Spleen (tissue), 11 donors: ENCODE results near the gene PRKACA. TPM values are rescaled to one million over a fixed set of nuclear protein-coding genes. Genes with fewer than 3 reads are reported as not detected.

Source experiments
- DNase-seq: peaks from one replicate; pipeline ENCODE4 v3.0.0-alpha.2; 2020
- H3K27ac ChIP-seq, 8 donors: fragments of 200-600 bp; sonication (generic) in 7 of 8; 1 replicate in 4 of 8; 2 replicates in 4 of 8; pipeline versions ENCODE4 v1.5.0 to v1.8.0; 2016 to 2021; ENCODE audit warnings: inconsistent platforms in 4 of 8, mild to moderate bottlenecking in 4 of 8, moderate library complexity in 1 of 8
- H3K27me3 ChIP-seq, 7 donors: fragments of 200-600 bp; sonication (generic) in 6 of 7; replicated peaks in 1 of 7; 1 replicate in 4 of 7; 2 replicates in 3 of 7; pipeline versions ENCODE4 v1.5.0 to v1.8.0; 2016 to 2021; ENCODE audit warnings: inconsistent platforms in 3 of 7, mild to moderate bottlenecking in 1 of 7
- H3K36me3 ChIP-seq, 6 donors: fragments of 200-600 bp; sonication (generic) in 5 of 6; 1 replicate in 4 of 6; 2 replicates in 2 of 6; pipeline versions ENCODE4 v1.5.0 to v1.8.0; 2016 to 2021; ENCODE audit warnings: inconsistent platforms in 2 of 6
- H3K4me1 ChIP-seq, 6 donors: fragments of 200-600 bp; sonication (generic) in 5 of 6; 1 replicate in 3 of 6; 2 replicates in 3 of 6; pipeline versions ENCODE4 v1.5.0 to v1.8.0; 2016 to 2021; ENCODE audit warnings: inconsistent platforms in 3 of 6
- H3K4me3 ChIP-seq, 8 donors: fragments of 200-600 bp; sonication (generic) in 7 of 8; 1 replicate in 4 of 8; 2 replicates in 4 of 8; pipeline versions ENCODE4 v1.5.0 to v1.8.0; 2016 to 2021; ENCODE audit warnings: inconsistent platforms in 4 of 8, mild to moderate bottlenecking in 4 of 8, moderate library complexity in 2 of 8
- H3K9me3 ChIP-seq, 8 donors: fragments of 200-600 bp; sonication (generic) in 7 of 8; 1 replicate in 4 of 8; 2 replicates in 4 of 8; pipeline versions ENCODE4 v1.5.0 to v1.8.0; 2016 to 2021; ENCODE audit warnings: inconsistent platforms in 4 of 8
- POLR2A ChIP-seq, 3 donors: fragments of 450-650 bp; IDR thresholded peaks; one replicate each; pipeline ENCODE4 v1.5.1; 2017; ENCODE audit warnings: antibody characterized with exemption in 3 of 3, mild to moderate bottlenecking in 1 of 3
- POLR2AphosphoS5 ChIP-seq, 3 donors: sonication (generic); formaldehyde crosslinking; IDR thresholded peaks; one replicate each; pipeline ENCODE4 v1.5.1; 2017; ENCODE audit warnings: antibody characterized with exemption in 3 of 3
- whole genome bisulfite sequencing, 5 donors: extraction: QIAGEN DNeasy Blood & Tissue Kit in 3 of 5; methylation state at CpG; one replicate each; pipeline versions ENCODE4 v1.1.5 to v1.1.7; 2013 to 2018; 5-methylcytosine and 5-hydroxymethylcytosine counted together
- intact Hi-C: fragments of 100-400 bp; cut with DNase I; formaldehyde crosslinking; loops from one replicate; pipeline ENCODE4 v1.15.0; 2023; ENCODE audit warnings: low total_unique reads
- polyA plus RNA-seq, 3 donors: library from polyadenylated mRNA; stranded (reverse); fragments of 200-250 nt; gene quantifications; one replicate each; pipeline ENCODE4 v1.2.1, GENCODE V29; 2013
- total RNA-seq, 7 donors: library from RNA; depleted of rRNA in 3 of 7; stranded (reverse); fragments of >200 nt in 3 of 7; fragmentation: NEBNext Ultra II Directional in 4 of 7; extraction: Animal tissue kit (Norgen Biotek cat#: 25700) in 4 of 7; gene quantifications; one replicate each; pipeline versions ENCODE4 v1.1.0 to v1.2.1, GENCODE V29; 2016 to 2021
- TF ChIP-seq, protein P1 (sequence below), 11 experiments: fragments of 200-600 bp in 7 of 11; fragments of 450-650 bp in 4 of 11; sonication (generic) in 4 of 11; IDR thresholded peaks in 8 of 11; conservative IDR thresholded peaks in 3 of 11; 1 replicate in 7 of 11; 2 replicates in 4 of 11; pipeline versions ENCODE4 v1.4.0 to v1.8.0; 2016 to 2021; ENCODE audit warnings: antibody characterized with exemption in 11 of 11, inconsistent platforms in 4 of 11, mild to moderate bottlenecking in 1 of 11
- donor health status: healthy with polysubstance abuse.
- donor health status: DM: no; HTN: no; CAD: no; lungs with moderate emphysema.
- donor health status: DM: no; HTN: no; CAD: no.
- donor health status: Bipolar disorder and iron deficiency.
- donor health status: healthy.
- donor health status: DM: no; HTN: no; CAD: no.
- donor health status: DM: yes; HTN: yes; CAD: no.

The PRKACA gene
- total and polyA plus RNA-seq, 10 donors, result 26.6 to 256 (median 109) TPM

GRCh38 chr19:14112051-14112808 is 5.3 kb downstream of the PRKACA start:
- Histone ChIP-seq H3K36me3 (peaks cover 0 to 31% (median 2%) of the 10 kb centered on the region in 6 donors), H3K27me3 (no peaks in the 10 kb centered on the region), H3K4me3 (peak overlapping the region in 7 of 8 donors; percentile 8 to 67 (median 38)), H3K27ac (peak overlapping the region; percentile 74 to 99 (median 92)), H3K4me1 (peaks cover 29 to 97% (median 67%) of the 10 kb centered on the region in 6 donors), H3K9me3 (no peaks in the 10 kb centered on the region)
- 50 to 74% (median 66%) methylated on average over 11 to 12 of the region's 12 CpGs for WGBS, 5 donors
- peak; percentile 79 for DNase-seq
- intact Hi-C loops, result no loop called here
- TF ChIP-seq POLR2A (IDR thresholded peaks at IDR 0.05) (no peak), POLR2AphosphoS5 (IDR thresholded peaks at IDR 0.05) (no peak)
- TF ChIP-seq, protein P1, sequence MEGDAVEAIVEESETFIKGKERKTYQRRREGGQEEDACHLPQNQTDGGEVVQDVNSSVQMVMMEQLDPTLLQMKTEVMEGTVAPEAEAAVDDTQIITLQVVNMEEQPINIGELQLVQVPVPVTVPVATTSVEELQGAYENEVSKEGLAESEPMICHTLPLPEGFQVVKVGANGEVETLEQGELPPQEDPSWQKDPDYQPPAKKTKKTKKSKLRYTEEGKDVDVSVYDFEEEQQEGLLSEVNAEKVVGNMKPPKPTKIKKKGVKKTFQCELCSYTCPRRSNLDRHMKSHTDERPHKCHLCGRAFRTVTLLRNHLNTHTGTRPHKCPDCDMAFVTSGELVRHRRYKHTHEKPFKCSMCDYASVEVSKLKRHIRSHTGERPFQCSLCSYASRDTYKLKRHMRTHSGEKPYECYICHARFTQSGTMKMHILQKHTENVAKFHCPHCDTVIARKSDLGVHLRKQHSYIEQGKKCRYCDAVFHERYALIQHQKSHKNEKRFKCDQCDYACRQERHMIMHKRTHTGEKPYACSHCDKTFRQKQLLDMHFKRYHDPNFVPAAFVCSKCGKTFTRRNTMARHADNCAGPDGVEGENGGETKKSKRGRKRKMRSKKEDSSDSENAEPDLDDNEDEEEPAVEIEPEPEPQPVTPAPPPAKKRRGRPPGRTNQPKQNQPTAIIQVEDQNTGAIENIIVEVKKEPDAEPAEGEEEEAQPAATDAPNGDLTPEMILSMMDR (IDR thresholded peaks at IDR 0.05 in 8 of 11, conservative IDR thresholded peaks at IDR 0.05 in 3 of 11), result no peak

DNA sequence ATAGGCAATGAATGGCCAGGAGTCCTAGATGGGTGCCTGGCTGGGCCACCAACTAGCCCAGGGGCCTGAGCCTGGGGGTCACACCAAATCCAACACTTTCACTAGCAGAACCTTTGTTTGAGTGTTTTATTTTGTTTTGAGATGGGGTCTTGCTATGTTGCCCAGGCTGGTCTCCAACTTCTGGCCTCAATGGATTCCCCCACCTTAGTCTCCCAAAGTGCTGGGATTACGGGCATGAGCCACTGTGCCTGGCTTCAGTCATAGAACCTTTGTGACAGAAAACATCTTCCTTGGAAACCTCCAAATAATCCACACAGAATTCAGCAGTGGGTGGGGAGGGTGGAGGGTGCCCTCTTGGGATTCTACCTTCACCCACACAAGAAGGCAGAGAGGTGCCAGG is 6.1 kb downstream of the PRKACA start:
- intact Hi-C loops, result no loop called here

DNA sequence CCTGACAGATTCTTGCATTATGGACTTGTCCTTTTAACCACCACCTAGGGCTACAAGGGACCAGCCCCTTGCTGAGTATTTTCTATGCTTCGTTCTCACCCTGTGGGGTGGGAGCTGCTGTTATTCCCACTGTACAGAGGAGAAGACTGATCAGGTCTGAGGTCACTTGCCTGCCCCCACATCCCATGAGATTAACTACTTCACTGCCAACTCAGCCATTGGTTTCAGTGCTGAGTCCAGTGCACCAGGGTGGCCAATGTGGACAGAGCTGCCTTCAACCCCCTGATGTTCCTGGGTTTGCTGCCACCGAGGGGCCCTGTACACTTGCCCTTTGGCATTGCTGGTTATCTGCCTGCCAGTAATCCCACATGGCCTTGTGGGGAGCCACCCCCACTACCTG is 6.9 kb downstream of the PRKACA start:
- H3K4me1 ChIP-seq, result peaks cover 19 to 88% (median 58%) of the 10 kb centered on the region in 6 donors
- no peak for TF ChIP-seq POLR2AphosphoS5 (IDR thresholded peaks at IDR 0.05)
- TF ChIP-seq POLR2A (IDR thresholded peaks at IDR 0.05), result no peak
- TF ChIP-seq, protein P1 (IDR thresholded peaks at IDR 0.05 in 8 of 11, conservative IDR thresholded peaks at IDR 0.05 in 3 of 11), result no peak
- H3K27ac ChIP-seq, result peak overlapping the region in 5 of 8 donors; percentile 90 to 99 (median 97)
- peak overlapping the region in 4 of 8 donors; percentile 18 to 67 (median 54) for H3K4me3 ChIP-seq
- no peak for DNase-seq
- H3K27me3 ChIP-seq, result no peaks in the 10 kb centered on the region
- WGBS, 5 donors, result 56 to 77% (median 70%) methylated on average over 2 of the region's 2 CpGs
- intact Hi-C loops, result no loop called here
- H3K36me3 ChIP-seq, result peaks cover 0 to 46% (median 18%) of the 10 kb centered on the region in 6 donors
- no peaks in the 10 kb centered on the region for H3K9me3 ChIP-seq

More for the DNA sequence above, 6.1 kb downstream of the PRKACA start:
- DNase-seq, result no peak
- Histone ChIP-seq H3K4me3 (peak overlapping the region in 7 of 8 donors; percentile 8 to 67 (median 38)), H3K4me1 (peaks cover 27 to 97% (median 66%) of the 10 kb centered on the region in 6 donors), H3K36me3 (peaks cover 0 to 38% (median 10%) of the 10 kb centered on the region in 6 donors), H3K9me3 (no peaks in the 10 kb centered on the region), H3K27me3 (no peaks in the 10 kb centered on the region), H3K27ac (peak overlapping the region in 7 of 8 donors; percentile 85 to 99 (median 93))
- 81 to 88% (median 83%) methylated on average over 1 of the region's 1 CpG for WGBS, 5 donors
- TF ChIP-seq POLR2AphosphoS5 (IDR thresholded peaks at IDR 0.05) (no peak), POLR2A (IDR thresholded peaks at IDR 0.05) (no peak)
- TF ChIP-seq, protein P1 (IDR thresholded peaks at IDR 0.05 in 8 of 11, conservative IDR thresholded peaks at IDR 0.05 in 3 of 11), result no peak
